Activated T-cell treated with anti-CD3 and anti-CD28 coated beads, Interleukin-2, amount 50 U/mL, for 4 hours (primary cell): Measurements from ENCODE around the gene MINDY3. TPM values are rescaled to one million over a fixed set of nuclear protein-coding genes. Genes with fewer than 3 reads are reported as not detected.

ENCODE experiments used
- ATAC-seq, 2 donors: fragments of 200-7000 bp; cut with Tn5 transposase; one replicate each; pipeline ENCODE4 v1.10.0; 2021
- DNase-seq: peaks from one replicate; pipeline ENCODE4 v3.0.0-alpha.2; 2020
- H3K27me3 Mint-ChIP-seq: one replicate; pipeline ENCODE4 v1.8.0; 2021; ENCODE audit warnings: low read depth, mixed read lengths
- H3K36me3 Mint-ChIP-seq: one replicate; pipeline ENCODE4 v1.8.0; 2022; ENCODE audit warnings: mixed read lengths; ENCODE audit not compliant: insufficient read depth
- H3K4me1 Mint-ChIP-seq: one replicate; pipeline ENCODE4 v1.8.0; 2021; ENCODE audit warnings: low read depth, mixed read lengths
- H3K4me3 Mint-ChIP-seq: one replicate; pipeline ENCODE4 v1.8.0; 2021; ENCODE audit warnings: mild to moderate bottlenecking, moderate library complexity, mixed read lengths
- H3K9me3 Mint-ChIP-seq: one replicate; pipeline ENCODE4 v1.8.0; 2021; ENCODE audit warnings: mixed read lengths
- total RNA-seq, 3 donors: library from RNA; stranded (reverse); gene quantifications; one replicate each; pipeline ENCODE4 v1.2.1, GENCODE V29; 2021

The MINDY3 gene
- total RNA-seq, 3 donors from 2014 or later: 17.5 to 18.0 (median 17.6) TPM

DNA sequence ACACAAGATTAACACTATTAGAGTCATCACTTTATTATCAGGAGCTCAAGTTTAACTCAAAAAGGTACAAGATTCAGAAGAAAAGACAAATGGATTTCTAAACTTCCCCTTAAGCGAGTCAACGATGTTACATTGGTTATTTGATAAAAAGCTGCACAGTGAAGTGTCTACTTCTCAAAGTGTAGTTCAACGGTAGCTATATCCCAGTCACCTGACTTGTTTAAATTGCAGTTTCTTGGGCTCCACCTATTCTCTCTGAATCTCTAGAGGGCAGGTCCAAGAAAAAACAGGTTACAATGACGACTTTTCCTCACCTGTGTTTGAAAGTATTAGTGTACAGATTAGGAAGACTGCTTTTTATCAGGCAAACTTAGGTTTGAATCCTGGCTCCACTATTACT lies 16.6 kb downstream of the MINDY3 start:
- no peaks in the 10 kb centered on the region for H3K9me3 Mint-ChIP-seq
- DNase-seq: no peak
- no peak for ATAC-seq
- peaks cover 20% of the 10 kb centered on the region for H3K4me1 Mint-ChIP-seq
- H3K36me3 Mint-ChIP-seq: peaks cover 20% of the 10 kb centered on the region
- H3K27me3 Mint-ChIP-seq: no peaks in the 10 kb centered on the region
- H3K4me3 Mint-ChIP-seq: no peak overlapping the region

DNA sequence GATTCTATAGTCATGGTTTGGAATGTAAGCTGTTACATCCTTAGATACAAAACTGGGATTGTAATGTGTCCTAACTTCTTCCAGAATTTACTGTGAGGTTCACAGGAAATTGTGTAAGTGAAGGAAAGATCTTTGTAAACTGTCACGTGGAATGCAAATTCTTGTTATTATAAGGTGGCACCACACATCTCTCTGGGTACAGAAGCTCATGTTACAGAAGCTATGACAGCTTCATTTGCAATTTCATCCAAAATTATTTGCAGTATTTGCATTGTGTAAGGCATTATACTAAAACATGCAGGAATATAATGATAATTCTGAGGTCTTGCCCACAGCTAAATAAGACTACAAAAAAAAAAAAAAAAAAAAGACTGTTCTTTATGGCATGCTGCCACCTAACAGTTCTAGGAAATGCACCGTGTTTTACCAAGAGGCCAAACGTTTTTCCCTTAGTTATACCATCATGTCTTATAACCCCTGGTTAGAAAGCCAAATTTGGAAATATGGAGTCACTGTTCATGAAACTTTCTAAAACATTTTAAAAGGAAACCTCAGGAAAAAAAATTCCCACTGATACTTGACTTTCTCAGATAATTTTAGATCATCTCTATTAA lies 17.6 kb downstream of the MINDY3 start:
- ATAC-seq (no peak), DNase-seq (no peak)
- H3K36me3 Mint-ChIP-seq: peaks cover 20% of the 10 kb centered on the region
- H3K9me3 Mint-ChIP-seq: no peaks in the 10 kb centered on the region
- no peaks in the 10 kb centered on the region for H3K27me3 Mint-ChIP-seq
- no peak overlapping the region for H3K4me3 Mint-ChIP-seq
- H3K4me1 Mint-ChIP-seq: peaks cover 20% of the 10 kb centered on the region

DNA sequence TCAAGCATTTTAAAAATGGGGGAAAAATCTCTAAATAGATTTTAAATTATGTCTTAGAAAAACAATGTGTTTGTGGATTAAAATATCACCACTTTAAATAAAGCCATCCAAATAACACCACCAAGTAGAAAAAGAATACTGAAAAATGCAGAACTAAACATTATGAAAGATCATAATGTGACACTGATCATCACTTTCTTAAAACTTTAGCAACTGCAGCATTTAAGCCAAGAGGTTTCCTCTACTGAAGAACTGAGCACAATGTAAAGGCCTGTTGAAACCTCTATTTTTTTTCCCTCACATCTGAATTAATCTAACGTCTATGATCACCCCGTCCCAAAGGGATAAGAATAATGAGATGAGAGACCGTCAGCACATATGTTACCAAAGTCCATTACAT lies 18.6 kb downstream of the MINDY3 start:
- Mint-ChIP-seq H3K27me3 (no peaks in the 10 kb centered on the region), H3K9me3 (no peaks in the 10 kb centered on the region), H3K36me3 (peaks cover 20% of the 10 kb centered on the region), H3K4me3 (no peak overlapping the region), H3K4me1 (peaks cover 20% of the 10 kb centered on the region)
- DNase-seq: no peak
- no peak for ATAC-seq

DNA sequence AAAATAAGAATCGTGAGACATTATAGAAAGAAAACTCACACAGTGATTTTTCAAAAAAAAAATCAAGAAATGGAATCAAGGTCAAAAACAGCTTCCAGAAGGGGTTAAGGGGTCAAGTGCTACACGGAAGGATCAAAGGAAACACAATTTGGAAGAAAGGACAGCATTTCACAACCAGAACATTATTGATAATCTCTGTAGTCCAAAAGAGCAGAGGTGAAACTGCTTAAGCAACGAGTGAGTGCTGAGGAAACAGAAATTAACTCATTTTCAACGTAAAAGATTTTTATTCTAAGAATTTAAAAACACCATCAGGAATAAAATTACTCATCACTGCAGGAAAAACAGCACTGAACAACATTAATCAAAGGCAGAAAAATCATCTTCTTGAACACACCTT lies 23.5 kb downstream of the MINDY3 start:
- no peak for DNase-seq
- ATAC-seq: no peak
- Mint-ChIP-seq H3K36me3 (peaks cover 14% of the 10 kb centered on the region), H3K4me3 (no peak overlapping the region), H3K9me3 (no peaks in the 10 kb centered on the region), H3K4me1 (peaks cover 4% of the 10 kb centered on the region), H3K27me3 (no peaks in the 10 kb centered on the region)

DNA sequence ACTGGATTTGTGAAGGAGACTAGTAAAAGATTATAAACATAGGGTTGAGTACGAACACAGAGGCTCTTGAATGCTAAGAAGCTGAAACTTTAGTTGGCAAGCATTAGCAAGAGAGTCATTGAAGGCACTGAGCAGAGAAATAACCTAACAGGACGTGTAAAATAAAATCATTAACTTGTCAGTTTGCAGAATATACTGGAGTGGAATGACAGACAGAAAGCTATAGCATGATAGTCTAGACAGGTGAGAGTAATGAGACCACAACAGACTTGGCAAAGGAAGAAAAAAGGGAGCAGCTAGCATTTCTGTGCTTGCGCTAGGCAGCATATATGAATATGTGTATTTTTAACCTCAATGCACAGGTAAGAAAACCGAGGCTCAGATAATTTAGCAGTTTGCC lies 30.8 kb downstream of the MINDY3 start:
- peaks cover 18% of the 10 kb centered on the region for H3K4me1 Mint-ChIP-seq
- no peak overlapping the region for H3K4me3 Mint-ChIP-seq
- peaks cover 47% of the 10 kb centered on the region for H3K36me3 Mint-ChIP-seq
- DNase-seq (no peak), ATAC-seq (no peak)
- H3K27me3 Mint-ChIP-seq: no peaks in the 10 kb centered on the region
- no peaks in the 10 kb centered on the region for H3K9me3 Mint-ChIP-seq

DNA sequence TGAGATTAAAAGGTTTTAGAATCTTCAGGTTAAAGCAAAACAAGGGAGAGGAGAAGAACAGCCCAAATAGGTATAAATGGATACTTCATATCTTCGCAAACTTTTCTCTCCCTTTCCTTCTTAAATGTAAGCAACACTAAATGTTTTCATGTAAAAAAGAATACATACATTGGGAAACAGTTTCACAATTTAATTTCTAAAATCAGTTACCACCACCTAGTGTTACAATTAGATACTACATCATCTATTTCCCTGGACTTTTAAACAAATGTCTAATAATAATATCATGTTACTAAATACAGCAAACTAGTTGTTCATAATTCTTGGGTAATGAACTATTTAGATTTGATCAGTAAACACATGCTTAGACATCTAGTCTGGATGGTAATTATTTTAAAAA lies 35.8 kb downstream of the MINDY3 start:
- H3K4me3 Mint-ChIP-seq: no peak overlapping the region

DNA sequence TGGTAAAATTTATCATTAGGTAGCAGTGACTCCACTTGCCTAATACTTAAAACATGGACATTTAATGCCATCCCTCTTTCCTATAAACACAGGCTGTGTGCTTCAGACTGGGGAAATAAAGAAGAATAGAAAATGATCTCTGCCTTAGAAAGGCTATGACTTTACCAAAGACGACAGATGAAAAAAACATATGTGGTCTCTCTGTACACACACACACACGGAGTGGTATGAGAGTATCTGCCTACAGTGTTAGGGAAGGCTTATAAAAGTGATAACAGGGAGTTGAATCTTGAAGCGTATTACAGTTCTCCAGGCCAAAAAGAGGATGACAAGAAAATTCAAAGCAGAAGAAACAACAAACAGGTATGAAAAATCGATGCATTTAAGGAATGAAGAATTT lies 38.2 kb downstream of the MINDY3 start:
- DNase-seq (no peak), ATAC-seq (no peak)
- peaks cover 51% of the 10 kb centered on the region for H3K36me3 Mint-ChIP-seq
- peaks cover 2% of the 10 kb centered on the region for H3K4me1 Mint-ChIP-seq
- no peak overlapping the region for H3K4me3 Mint-ChIP-seq
- H3K9me3 Mint-ChIP-seq: no peaks in the 10 kb centered on the region
- no peaks in the 10 kb centered on the region for H3K27me3 Mint-ChIP-seq

More for the DNA sequence above, 35.8 kb downstream of the MINDY3 start:
- DNase-seq: no peak
- Mint-ChIP-seq H3K9me3 (no peaks in the 10 kb centered on the region), H3K27me3 (no peaks in the 10 kb centered on the region), H3K36me3 (peaks cover 49% of the 10 kb centered on the region), H3K4me1 (no peaks in the 10 kb centered on the region)
- no peak for ATAC-seq

DNA sequence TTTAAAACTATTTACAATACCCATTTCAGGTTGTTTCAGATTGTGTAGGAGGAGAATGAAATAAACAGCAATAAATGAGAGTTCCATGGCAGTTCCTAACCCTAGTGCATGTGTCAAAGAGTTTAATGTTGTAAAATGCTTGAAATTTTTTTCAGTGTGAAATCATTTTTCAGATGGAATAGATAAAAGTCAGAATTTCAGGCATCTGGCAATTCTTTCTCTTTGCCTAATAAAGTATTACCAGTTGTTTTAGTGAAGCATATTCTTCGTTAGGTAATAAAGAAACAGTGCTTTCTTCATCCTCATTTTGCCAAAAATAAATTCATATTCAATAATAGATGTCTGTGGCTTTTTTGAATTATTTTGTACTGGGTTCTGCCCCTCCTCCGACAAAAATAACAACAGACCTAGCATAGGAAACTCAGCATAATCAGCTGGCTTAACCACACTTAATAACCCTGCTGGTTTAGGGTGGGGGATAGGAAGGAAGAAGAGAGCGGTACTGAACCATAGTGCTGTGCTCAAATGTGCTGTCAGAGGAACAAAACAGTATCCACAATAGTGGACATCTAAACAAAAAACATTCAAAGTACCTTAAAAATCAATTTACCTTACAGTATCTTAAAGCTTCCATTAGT lies 39.1 kb downstream of the MINDY3 start:
- Mint-ChIP-seq H3K4me1 (peaks cover 2% of the 10 kb centered on the region), H3K9me3 (no peaks in the 10 kb centered on the region), H3K4me3 (no peak overlapping the region), H3K27me3 (no peaks in the 10 kb centered on the region), H3K36me3 (peaks cover 54% of the 10 kb centered on the region)
- no peak for DNase-seq
- no peak for ATAC-seq

DNA sequence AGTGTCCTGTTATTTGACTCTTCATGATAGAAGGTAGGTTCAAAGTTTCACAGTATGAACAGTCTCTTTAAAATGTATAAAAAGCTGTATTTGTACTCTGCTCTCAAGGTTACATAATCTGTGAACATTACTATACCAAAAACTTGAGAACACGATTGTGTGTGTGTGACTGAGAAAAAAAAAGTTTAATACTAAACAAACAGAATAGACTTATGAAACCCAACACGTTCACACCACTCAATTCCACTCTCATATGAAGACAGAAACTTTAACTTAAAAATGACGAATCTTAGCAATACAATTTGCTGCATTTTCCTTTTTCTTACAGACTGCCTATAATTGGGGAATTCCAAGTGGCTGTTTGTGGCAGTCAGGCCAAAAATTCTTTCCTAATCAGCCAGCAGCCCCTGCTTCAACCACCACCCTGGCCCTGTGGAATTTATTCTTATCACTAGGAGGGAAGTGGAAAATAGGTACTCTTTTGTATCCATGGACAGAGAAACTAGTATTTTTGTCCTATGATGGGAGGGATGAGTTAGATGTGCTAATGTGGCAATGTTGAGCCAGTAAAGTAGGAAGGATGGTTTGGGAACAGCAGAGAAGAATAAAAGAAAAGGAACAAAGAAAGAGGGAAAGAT lies 42.8 kb downstream of the MINDY3 start:
- H3K9me3 Mint-ChIP-seq: no peaks in the 10 kb centered on the region
- H3K4me3 Mint-ChIP-seq: no peak overlapping the region
- peaks cover 53% of the 10 kb centered on the region for H3K36me3 Mint-ChIP-seq
- H3K27me3 Mint-ChIP-seq: no peaks in the 10 kb centered on the region
- DNase-seq: no peak
- ATAC-seq: no peak
- peaks cover 2% of the 10 kb centered on the region for H3K4me1 Mint-ChIP-seq

DNA sequence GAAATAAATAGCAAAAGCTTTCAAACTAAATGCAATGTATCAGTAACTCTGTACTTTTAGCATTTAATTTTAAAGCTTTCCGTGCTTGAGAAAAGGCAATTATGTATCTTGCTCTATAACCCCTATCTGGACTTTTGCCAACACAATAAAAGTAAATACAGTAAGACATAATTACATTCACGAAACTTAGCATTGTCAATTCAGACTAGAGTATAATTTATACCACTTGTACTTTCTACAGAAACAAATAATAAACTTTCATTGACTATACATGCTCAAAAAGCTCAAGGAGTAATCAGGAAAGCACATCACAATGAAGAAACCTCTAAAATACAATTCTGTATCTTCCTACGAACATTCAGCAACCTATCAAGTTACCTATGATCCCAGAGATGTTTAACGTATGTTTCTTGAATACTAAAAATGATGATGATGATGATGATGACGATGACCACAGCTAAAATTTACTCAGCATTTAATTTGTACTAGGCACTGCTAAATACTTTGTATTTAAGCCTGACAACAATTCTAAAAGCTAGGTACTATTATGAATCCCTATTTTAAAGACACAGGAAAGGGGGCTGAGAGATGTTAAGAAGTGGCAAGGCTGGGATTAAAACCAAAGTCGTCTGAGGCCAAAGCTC lies 44.9 kb downstream of the MINDY3 start:
- Mint-ChIP-seq H3K9me3 (no peaks in the 10 kb centered on the region), H3K4me1 (peaks cover 2% of the 10 kb centered on the region), H3K27me3 (no peaks in the 10 kb centered on the region), H3K4me3 (no peak overlapping the region), H3K36me3 (peaks cover 51% of the 10 kb centered on the region)
- ATAC-seq (no peak), DNase-seq (no peak)

DNA sequence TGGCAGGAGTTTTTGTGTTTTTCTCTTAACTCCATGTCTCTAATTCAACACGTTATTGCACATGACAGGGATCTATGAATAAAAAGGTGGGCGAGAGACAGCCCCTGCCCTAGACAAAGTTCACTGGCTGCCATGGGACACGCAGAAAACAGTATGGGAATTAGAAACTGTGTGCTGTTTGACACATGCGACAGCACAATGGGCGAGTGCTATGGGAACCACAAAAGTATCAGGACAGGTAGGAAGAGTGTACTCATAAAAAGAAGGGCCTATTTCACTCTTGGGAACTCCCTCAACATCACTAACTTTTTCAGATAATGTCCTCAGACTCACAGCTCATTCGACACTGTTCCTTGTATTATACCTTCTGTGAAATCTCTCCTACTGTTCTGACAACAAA lies 45.7 kb downstream of the MINDY3 start:
- no peak for DNase-seq
- H3K36me3 Mint-ChIP-seq: peaks cover 46% of the 10 kb centered on the region
- no peak overlapping the region for H3K4me3 Mint-ChIP-seq
- no peaks in the 10 kb centered on the region for H3K9me3 Mint-ChIP-seq
- H3K4me1 Mint-ChIP-seq: peaks cover 2% of the 10 kb centered on the region
- no peak for ATAC-seq
- no peaks in the 10 kb centered on the region for H3K27me3 Mint-ChIP-seq

DNA sequence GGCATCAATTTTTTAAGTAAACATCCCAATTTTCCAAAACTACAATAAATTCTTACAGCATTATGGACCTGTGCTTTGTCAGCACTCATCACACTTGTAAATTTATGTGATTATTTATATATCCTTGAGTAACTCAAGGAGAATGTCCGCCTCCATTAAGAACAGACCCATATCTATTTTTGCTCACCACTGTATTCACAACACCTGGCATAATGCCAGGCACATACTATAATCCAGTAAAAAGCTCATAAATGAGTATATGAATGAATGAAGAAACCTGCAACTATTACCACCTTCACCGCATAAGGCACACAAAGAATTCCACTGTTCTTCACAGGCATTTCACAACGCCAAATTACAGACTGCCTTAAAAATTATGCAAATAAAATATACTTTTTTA lies 46.9 kb downstream of the MINDY3 start:
- Mint-ChIP-seq H3K36me3 (peaks cover 43% of the 10 kb centered on the region), H3K27me3 (no peaks in the 10 kb centered on the region), H3K4me1 (peaks cover 2% of the 10 kb centered on the region), H3K4me3 (no peak overlapping the region), H3K9me3 (no peaks in the 10 kb centered on the region)
- DNase-seq (no peak), ATAC-seq (no peak)

DNA sequence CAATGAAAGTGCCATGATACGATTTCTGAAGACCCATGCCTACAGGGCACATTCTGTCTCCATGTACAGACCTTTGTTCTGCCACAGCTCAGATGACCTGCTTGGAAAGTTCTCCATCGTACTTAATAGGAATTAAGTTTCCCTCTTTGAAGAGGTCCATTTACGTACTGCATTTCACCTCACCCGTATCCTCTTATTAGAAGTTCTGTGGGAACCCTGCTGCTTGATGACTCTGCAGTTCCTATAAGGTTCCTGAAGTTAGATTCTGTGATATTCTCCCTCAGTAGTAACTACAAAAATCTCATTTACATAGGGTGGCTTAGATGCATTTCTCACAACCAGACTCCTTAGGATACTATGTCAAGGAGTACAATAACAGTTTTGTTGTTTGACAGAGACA lies 50.9 kb downstream of the MINDY3 start:
- Mint-ChIP-seq H3K27me3 (no peaks in the 10 kb centered on the region), H3K36me3 (peaks cover 52% of the 10 kb centered on the region), H3K4me1 (no peaks in the 10 kb centered on the region), H3K9me3 (no peaks in the 10 kb centered on the region), H3K4me3 (no peak overlapping the region)
- ATAC-seq (no peak), DNase-seq (no peak)

DNA sequence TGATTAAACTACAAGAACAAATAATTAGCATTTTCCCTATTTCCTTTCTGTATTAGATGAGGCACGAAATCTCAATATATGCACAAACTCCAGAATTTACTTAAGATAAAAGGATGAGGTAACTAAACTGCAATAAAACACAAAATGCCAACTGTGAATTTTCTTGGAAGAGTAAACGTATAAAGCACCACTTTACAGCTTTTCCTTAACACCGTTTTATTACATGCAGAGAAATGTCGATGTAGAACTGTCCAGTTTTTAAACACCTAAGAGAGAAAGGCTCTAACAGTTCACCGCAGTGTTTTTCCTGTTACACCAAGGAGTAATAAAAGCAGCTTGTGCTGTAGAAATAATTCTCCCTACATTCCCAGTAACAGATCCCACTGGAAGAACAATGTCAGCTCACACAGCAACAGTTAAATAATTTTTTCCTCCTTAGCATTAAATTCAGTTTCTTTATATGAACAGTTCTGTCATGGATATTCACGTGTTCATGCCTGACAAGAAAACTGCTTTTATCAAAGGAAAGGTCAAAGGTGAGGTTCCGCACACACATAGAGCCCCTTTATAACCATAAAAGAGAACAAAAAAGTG lies 52.0 kb downstream of the MINDY3 start:
- H3K4me1 Mint-ChIP-seq: no peaks in the 10 kb centered on the region
- ATAC-seq: no peak
- H3K36me3 Mint-ChIP-seq: peaks cover 53% of the 10 kb centered on the region
- H3K27me3 Mint-ChIP-seq: no peaks in the 10 kb centered on the region
- no peak overlapping the region for H3K4me3 Mint-ChIP-seq
- DNase-seq: no peak
- no peaks in the 10 kb centered on the region for H3K9me3 Mint-ChIP-seq
